HepG2 (cell line): ENCODE measurements around the gene CAMK2D.

Experiments used
- ETV5 ChIP-seq: IDR thresholded peaks from 2 replicates; pipeline ENCODE4 v1.6.1; 2018; ENCODE audit warnings: missing biosample characterization, missing genetic modification reagents, inconsistent platforms, borderline replicate concordance
- MIER2 ChIP-seq: IDR thresholded peaks from 2 replicates; pipeline ENCODE4 v1.6.1; 2016; ENCODE audit warnings: missing biosample characterization, missing genetic modification reagents
- THRA ChIP-seq: sonication (generic); formaldehyde crosslinking; IDR thresholded peaks from 2 replicates; pipeline ENCODE4 v1.4.0; 2020; ENCODE audit warnings: missing genetic modification reagents, borderline replicate concordance
- ZNF260 ChIP-seq: sonication (generic); formaldehyde crosslinking; IDR thresholded peaks from 2 replicates; pipeline ENCODE4 v1.4.0; 2020; ENCODE audit warnings: missing genetic modification reagents, low read depth, mild to moderate bottlenecking, borderline replicate concordance

- TF ChIP-seq THRA (CRISPR knock-in tag) (no peak), ZNF260 (CRISPR knock-in tag) (no peak), MIER2 (CRISPR knock-in tag) (no peak), ETV5 (CRISPR knock-in tag) (no peak)
Observed at GRCh38 chr4:113730467-113731216, 30.9 kb downstream of the CAMK2D start.
